Measurements from ENCODE around the gene ZNF768.
"Not testable (repeated sequence)": the region's sequence is repeated elsewhere in the genome, so short reads cannot be mapped to it uniquely, and the experiment has no call there.

ZNF768 gene

DNA sequence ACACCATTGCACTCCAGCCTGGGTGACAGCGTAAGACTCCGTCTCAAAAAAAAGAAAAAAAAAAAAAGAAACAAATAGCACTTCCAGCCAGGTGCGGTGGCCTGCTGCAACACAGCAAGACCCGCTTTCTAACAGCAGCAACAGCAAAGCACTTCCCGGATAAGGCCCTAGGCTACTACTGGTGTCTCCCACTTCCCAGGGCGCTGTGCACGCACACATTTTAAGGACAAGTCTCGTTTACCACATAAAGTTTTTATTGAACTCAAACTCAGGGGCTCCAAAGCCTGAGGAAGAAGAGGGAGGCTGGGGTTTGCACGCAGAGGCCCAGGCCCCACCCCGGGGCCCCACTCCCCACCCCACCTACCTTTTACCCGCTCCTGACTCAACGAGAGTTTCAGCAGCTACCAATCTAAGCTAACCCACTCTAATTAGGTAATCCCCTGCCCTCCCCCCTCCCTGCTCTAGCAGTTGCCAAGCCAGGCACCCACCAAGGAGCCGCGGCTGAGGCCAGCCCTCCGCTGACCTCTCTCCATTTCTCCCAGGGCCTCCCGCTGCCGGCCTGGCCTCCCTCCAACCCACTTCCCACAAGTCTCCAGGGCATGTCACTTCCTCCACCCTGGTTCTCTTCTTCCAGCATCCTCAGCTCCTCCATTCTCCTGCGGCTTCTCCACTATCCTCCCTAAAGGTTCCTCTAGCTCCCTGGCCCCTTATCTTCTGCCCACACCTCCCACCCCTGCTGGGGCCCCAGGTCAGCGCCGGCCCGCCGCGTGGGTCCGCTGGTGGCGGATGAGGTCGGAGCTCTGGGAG, 2.4 kb downstream of the ZNF768 start:
- ATAC-seq (ENCODE audit: low read depth) (no peak), DNase-seq (ENCODE audit: low spot score) (no peak)
- TF ChIP-seq, protein P1, sequence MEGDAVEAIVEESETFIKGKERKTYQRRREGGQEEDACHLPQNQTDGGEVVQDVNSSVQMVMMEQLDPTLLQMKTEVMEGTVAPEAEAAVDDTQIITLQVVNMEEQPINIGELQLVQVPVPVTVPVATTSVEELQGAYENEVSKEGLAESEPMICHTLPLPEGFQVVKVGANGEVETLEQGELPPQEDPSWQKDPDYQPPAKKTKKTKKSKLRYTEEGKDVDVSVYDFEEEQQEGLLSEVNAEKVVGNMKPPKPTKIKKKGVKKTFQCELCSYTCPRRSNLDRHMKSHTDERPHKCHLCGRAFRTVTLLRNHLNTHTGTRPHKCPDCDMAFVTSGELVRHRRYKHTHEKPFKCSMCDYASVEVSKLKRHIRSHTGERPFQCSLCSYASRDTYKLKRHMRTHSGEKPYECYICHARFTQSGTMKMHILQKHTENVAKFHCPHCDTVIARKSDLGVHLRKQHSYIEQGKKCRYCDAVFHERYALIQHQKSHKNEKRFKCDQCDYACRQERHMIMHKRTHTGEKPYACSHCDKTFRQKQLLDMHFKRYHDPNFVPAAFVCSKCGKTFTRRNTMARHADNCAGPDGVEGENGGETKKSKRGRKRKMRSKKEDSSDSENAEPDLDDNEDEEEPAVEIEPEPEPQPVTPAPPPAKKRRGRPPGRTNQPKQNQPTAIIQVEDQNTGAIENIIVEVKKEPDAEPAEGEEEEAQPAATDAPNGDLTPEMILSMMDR (IDR thresholded peaks at IDR 0.05; ENCODE audit: poor library complexity, severe bottlenecking): no peak
- Histone ChIP-seq H3K27me3 (ENCODE audit: insufficient read depth, poor library complexity, severe bottlenecking) (no peaks in the 10 kb centered on the region), H3K36me3 (ENCODE audit: low read depth) (peaks cover 9% of the 10 kb centered on the region; the same call in 1 of the 2 replicates), H3K4me3 (ENCODE audit: severe bottlenecking) (no peak overlapping the region), H3K27ac (ENCODE audit: poor library complexity, severe bottlenecking) (no peak overlapping the region), H3K4me1 (ENCODE audit: insufficient read depth, poor library complexity, severe bottlenecking) (peaks cover 9% of the 10 kb centered on the region), H3K9me3 (ENCODE audit: severe bottlenecking) (no peaks in the 10 kb centered on the region)

DNA sequence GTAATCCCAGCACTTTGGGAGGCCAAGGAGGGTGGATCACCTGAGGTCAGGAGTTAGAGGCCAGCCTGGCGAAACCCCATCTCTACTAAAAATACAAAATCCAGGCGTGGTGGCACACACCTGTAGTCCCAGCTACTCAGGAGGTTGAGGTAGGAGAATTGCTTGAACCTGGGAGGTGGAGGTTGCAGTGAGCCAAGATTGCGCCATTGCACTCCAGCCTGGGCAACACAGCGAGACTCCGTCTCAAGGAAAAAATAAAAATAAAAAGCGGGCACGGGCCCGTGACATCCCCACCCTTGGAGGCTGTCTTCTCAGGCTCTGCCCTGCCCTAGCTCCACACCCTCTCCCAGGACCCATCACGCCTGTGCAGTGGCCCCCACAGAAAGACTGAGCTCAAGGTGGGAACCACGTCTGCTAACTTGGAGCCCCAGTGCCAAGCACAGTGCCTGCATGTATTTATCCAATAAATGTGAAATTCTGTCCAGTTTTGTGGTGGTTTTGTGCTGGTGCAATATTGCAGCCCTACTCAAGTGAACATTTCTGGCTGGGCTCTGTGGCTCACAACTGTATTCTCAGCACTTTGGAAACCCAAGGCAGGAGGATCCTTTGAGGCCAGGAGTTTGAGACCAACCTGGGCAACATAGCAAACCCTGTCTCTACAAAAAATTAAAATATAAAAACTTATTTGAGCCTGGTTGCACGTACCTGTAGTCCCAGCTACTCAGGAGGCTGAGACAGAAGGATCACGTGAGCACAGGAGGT, 3.5 kb downstream of the ZNF768 start:
- not testable (repeated sequence) for H3K9me3 ChIP-seq (ENCODE audit: severe bottlenecking); H3K27me3 ChIP-seq (ENCODE audit: insufficient read depth, poor library complexity, severe bottlenecking); H3K4me1 ChIP-seq (ENCODE audit: insufficient read depth, poor library complexity, severe bottlenecking); H3K4me3 ChIP-seq (ENCODE audit: severe bottlenecking); H3K27ac ChIP-seq (ENCODE audit: poor library complexity, severe bottlenecking); DNase-seq (ENCODE audit: low spot score); H3K36me3 ChIP-seq (ENCODE audit: low read depth); ATAC-seq (ENCODE audit: low read depth)

DNA sequence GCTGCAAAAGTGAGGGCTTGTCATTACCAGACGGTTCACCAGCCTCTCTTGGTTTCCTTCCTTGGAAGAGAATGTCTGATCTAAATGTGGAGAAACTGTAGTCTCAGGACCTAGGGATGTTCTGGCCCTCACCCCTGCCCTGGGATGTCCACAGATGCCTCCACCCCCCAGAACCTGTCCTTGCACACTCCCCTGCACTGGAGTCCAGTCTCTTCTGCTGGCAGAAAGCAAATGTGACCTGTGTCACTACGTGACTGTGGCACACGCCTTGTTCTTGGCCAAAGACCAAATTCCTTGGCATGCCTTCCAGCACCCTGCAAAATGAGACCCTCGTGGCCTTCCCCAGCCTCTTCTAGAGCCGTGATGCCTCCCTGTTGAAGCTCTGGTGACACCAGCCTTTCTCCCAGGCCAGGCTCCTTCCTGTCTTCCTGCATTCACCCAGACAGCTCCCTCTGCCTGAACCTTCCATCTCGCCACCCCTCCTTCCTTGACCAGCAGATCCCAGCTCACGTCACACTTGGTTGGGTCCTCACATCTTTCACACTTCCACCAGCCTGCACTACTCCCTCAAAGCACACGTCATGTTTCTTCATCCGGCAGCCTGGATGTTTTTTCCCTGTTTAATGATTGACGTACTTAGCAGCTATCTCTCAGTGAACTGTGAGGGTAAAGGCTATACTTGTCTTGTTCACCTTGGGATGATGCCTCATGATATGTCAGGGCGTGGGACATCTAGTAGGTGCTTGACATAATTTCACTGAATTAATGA, 4.3 kb downstream of the ZNF768 start:
- Histone ChIP-seq H3K4me1 (ENCODE audit: insufficient read depth, poor library complexity, severe bottlenecking) (no peaks in the 10 kb centered on the region), H3K9me3 (ENCODE audit: severe bottlenecking) (no peaks in the 10 kb centered on the region), H3K36me3 (ENCODE audit: low read depth) (peaks cover 9% of the 10 kb centered on the region; the same call in 1 of the 2 replicates), H3K4me3 (ENCODE audit: severe bottlenecking) (no peak overlapping the region), H3K27me3 (ENCODE audit: insufficient read depth, poor library complexity, severe bottlenecking) (no peaks in the 10 kb centered on the region), H3K27ac (ENCODE audit: poor library complexity, severe bottlenecking) (no peak overlapping the region)
- TF ChIP-seq, protein P1 (IDR thresholded peaks at IDR 0.05; ENCODE audit: poor library complexity, severe bottlenecking): no peak
- DNase-seq (ENCODE audit: low spot score): no peak
- no peak for ATAC-seq (ENCODE audit: low read depth)

DNA sequence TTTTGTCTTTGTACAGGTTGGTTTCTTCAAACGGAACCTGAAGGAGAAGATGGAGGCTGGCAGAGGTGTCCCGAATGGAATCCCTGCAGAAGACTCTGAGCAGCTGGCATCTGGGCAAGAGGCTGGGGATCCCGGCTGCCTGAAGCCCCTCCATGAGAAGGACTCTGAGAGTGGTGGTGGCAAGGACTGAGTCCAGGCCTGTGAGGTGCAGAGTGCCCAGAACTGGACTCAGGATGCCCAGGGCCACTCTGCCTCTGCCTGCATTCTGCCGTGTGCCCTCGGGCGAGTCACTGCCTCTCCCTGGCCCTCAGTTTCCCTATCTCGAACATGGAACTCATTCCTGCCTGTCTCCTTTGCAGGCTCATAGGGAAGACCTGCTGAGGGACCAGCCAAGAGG, 4.9 kb downstream of the ZNF768 start:
- TF ChIP-seq, protein P1 (IDR thresholded peaks at IDR 0.05; ENCODE audit: poor library complexity, severe bottlenecking): no peak
- DNase-seq (ENCODE audit: low spot score) (no peak), ATAC-seq (ENCODE audit: low read depth) (no peak)
- Histone ChIP-seq H3K27ac (ENCODE audit: poor library complexity, severe bottlenecking) (no peak overlapping the region), H3K9me3 (ENCODE audit: severe bottlenecking) (no peaks in the 10 kb centered on the region), H3K4me1 (ENCODE audit: insufficient read depth, poor library complexity, severe bottlenecking) (no peaks in the 10 kb centered on the region), H3K27me3 (ENCODE audit: insufficient read depth, poor library complexity, severe bottlenecking) (no peaks in the 10 kb centered on the region), H3K36me3 (ENCODE audit: low read depth) (peaks cover 9% of the 10 kb centered on the region; the same call in 1 of the 2 replicates), H3K4me3 (ENCODE audit: severe bottlenecking) (no peak overlapping the region)
